Aorta (tissue), 5 donors: Measurements from ENCODE around the gene IL25. TPM values are rescaled to one million over a fixed set of nuclear protein-coding genes. Genes with fewer than 3 reads are reported as not detected.

Experiments
- ATAC-seq: fragments of 200-7000 bp; cut with Tn5 transposase; one replicate; pipeline ENCODE4 v1.9.1; 2022; ENCODE audit warnings: moderate library complexity; ENCODE audit not compliant: low FRiP score
- DNase-seq, 2 donors: peaks; one replicate each; pipeline ENCODE4 v3.0.0-alpha.2; 2020
- H3K27ac ChIP-seq, 2 donors: one replicate each; pipeline ENCODE4 v1.5.1; 2013; ENCODE audit warnings: low read length in 2 of 2, mild to moderate bottlenecking in 2 of 2, moderate library complexity in 2 of 2, control low read depth in 1 of 2, inconsistent platforms in 1 of 2, low read depth in 1 of 2
- H3K27me3 ChIP-seq, 2 donors: one replicate each; pipeline ENCODE4 v1.6.1; 2013; ENCODE audit warnings: control low read depth in 1 of 2, low read length in 1 of 2, mild to moderate bottlenecking in 1 of 2, moderate library complexity in 1 of 2; ENCODE audit not compliant: insufficient read depth in 2 of 2, control insufficient read depth in 1 of 2
- H3K36me3 ChIP-seq, 2 donors: one replicate each; pipeline ENCODE4 v1.6.1; 2013; ENCODE audit warnings: control low read depth in 1 of 2, low read length in 1 of 2, mild to moderate bottlenecking in 1 of 2; ENCODE audit not compliant: insufficient read depth in 2 of 2, control insufficient read depth in 1 of 2
- H3K4me1 ChIP-seq, 2 donors: one replicate each; pipeline ENCODE4 v1.6.1; 2013; ENCODE audit warnings: low read length in 2 of 2, control low read depth in 1 of 2, mild to moderate bottlenecking in 1 of 2, moderate library complexity in 1 of 2; ENCODE audit not compliant: insufficient read depth in 2 of 2, control insufficient read depth in 1 of 2
- H3K4me3 ChIP-seq, 2 donors: one replicate each; pipeline ENCODE4 v1.5.1; 2013; ENCODE audit warnings: low read length in 2 of 2, control low read depth in 1 of 2, mild to moderate bottlenecking in 1 of 2
- H3K9me3 ChIP-seq: one replicate; pipeline ENCODE4 v1.6.1; 2013; ENCODE audit warnings: mild to moderate bottlenecking, low read length; ENCODE audit not compliant: control insufficient read depth
- WGBS, 2 donors: extraction: QIAGEN DNeasy Blood & Tissue Kit; methylation state at CpG; one replicate each; pipeline ENCODE4 v1.1.7; 2013; 5-methylcytosine and 5-hydroxymethylcytosine counted together
- intact Hi-C, 2 donors: fragments of 100-400 bp; cut with DNase I; formaldehyde crosslinking; loops; one replicate each; pipeline versions ENCODE4 v1.14.2 to v1.15.0; 2022
- polyA plus RNA-seq, 2 donors: library from polyadenylated mRNA; stranded (reverse); fragments of 200-250 nt; gene quantifications; one replicate each; pipeline ENCODE4 v1.2.3, GENCODE V29; 2013
- total RNA-seq, 2 donors: library from RNA; stranded (reverse); fragmentation: NEBNext Ultra II Directional; extraction: Animal tissue kit (Norgen Biotek cat#: 25700); gene quantifications; one replicate each; pipeline ENCODE4 v1.2.1, GENCODE V29; 2021
- donor health status: healthy with polysubstance abuse.
- donor health status: Bipolar disorder and iron deficiency.
- donor health status: DM: no; HTN: no; CAD: no.
- donor health status: DM: no; HTN: no; CAD: no.
- donor health status: DM: yes; HTN: yes; CAD: no.

The IL25 gene
- total and polyA plus RNA-seq, 4 donors: not detected

DNA sequence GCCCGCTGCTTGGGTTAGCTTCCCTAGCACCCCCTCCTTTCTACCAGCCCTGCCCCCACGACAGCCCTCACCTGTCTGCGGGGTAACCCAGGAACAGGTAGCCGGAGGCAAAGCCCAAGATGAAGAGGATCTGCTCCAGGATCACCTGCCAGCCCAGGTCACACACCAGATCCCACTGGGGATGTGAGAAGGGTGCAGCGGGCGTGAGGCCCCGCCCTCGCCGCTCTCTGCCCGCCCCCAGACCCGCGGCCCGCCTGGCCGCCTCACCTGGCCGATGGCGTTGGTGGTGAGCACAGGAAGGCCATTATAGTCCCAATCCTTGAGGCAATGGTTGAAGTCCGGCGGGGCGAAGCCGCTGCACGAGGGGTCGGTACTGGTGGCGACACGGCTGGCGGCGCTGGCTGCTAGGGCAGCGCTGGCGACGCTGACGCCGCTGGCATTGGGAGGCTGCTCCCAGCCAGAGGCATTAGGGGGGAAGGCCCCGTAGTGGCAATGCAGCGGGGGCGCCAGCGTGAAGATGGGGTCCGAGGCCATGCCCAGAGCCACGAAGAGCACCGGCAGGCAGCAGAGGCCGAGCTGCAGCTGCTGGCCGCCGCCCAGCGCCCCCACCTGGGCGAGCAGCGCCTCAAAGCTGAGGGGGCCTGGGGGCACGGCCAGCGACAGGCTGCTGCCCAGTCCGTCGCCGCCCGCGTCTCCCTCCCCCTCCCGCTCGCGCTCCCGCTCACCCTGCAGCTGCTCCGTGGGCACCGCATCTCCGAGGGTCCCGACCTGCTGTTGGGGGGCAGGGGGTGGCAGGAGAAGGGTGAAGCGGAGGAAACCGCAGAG lies 20.7 kb upstream of the IL25 start:
- H3K9me3 ChIP-seq: no peaks in the 10 kb centered on the region
- 4 to 6% methylated on average over 51 to 61 of the region's 61 CpGs for WGBS, 2 donors
- H3K27me3 ChIP-seq: no peaks in the 10 kb centered on the region
- no peaks in the 10 kb centered on the region for H3K4me1 ChIP-seq
- DNase-seq (peak in 1 of 2 donors; percentile 77), ATAC-seq (peak; percentile 20)
- intact Hi-C loops: loop anchor here in 1 of 2 donors (10.0 kb wide), 1 partner anchor 113 kb away; the partner anchor contains the start of gene NGDN
- peak overlapping the region; percentile 61 to 63 for H3K4me3 ChIP-seq
- H3K36me3 ChIP-seq: no peaks in the 10 kb centered on the region
- no peak overlapping the region for H3K27ac ChIP-seq

DNA sequence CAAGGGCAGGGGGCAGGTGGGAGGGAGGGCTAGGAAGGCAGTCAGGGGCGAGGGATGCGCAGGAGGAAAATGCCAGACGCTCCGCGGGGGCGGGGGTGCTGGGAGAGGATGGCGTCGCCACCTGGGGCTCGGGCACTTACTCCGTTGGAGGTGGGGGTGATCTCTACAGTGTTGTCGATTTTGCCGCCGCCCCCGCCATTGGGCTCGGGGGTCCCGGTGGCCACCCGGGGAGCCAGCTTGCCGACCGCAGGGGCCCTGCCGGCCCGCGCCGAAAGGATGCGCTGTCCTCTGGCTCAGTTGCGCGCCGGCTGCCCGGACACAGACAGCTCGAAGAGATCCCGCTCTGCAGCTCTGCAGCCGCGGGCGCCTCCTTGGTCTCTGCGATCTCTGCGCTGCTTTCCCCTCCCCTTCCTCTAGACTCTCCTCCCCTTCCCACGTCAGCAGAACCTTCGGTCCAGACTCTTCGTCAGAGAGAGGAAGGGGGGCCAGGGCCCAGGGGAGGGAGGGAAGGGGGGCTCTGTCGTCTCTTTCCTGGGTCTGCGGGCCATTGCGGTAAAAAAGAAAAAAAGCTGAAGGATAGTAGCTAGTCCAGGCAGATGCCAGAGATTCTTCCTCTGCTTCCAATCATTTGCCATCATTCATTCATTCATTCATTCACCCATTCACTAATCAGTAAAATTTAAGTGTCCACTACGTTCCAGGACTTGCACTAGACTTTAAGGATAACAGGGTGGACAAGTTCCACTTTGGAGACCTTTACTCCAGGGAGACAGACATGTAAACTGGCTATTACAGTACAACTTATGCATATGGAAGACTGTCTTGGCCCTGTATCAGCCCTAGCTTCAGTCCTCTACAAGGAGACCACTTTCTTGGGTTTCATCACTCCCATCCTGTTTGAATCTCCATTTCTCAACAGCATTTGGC lies 19.8 kb upstream of the IL25 start, which contains the start of gene SLC22A17:
TSS of gene SLC22A17 (minus strand) at position 382 of the 927 bp plus-strand sequence.
- no peak within 1 kb of the TSS for H3K27ac ChIP-seq

DNA sequence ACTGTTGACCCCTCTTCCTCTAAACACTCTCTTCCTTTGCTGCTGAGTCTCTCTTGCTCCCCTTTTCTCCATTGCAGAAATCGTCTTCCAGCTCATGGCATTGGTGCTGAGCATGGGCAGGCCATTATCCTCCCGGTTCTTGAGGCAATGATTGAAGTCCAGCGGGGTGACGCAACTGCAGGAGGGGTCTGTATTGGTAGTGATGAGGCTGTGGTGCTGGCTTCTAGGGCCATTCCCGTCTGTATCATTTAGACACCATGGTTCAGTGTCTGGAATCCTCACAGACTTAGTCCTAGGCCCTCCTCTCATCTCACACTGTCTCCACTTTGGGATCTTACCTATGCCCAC lies 19.2 kb upstream of the IL25 start:
- ATAC-seq: no peak
- Histone ChIP-seq H3K27me3 (no peaks in the 10 kb centered on the region), H3K4me1 (no peaks in the 10 kb centered on the region), H3K4me3 (no peak overlapping the region), H3K27ac (no peak overlapping the region), H3K36me3 (peaks cover 0 to 3% of the 10 kb centered on the region in 2 donors), H3K9me3 (no peaks in the 10 kb centered on the region)
- no peak for DNase-seq
- WGBS, 2 donors: 75 to 77% methylated on average over 5 of the region's 5 CpGs
- intact Hi-C loops: loop anchor here in 1 of 2 donors (10.0 kb wide), 1 partner anchor 111 kb away; the partner anchor contains the start of gene NGDN

More for the DNA sequence above, 19.8 kb upstream of the IL25 start, which contains the start of gene SLC22A17:
- no peaks in the 10 kb centered on the region for H3K27me3 ChIP-seq
- intact Hi-C loops: loop anchor here in 1 of 2 donors (10.0 kb wide), 1 partner anchor 112 kb away; the partner anchor contains the start of gene NGDN
- no peaks in the 10 kb centered on the region for H3K9me3 ChIP-seq
- DNase-seq (peak; percentile 84 to 92), ATAC-seq (peak; percentile 91)
- H3K4me3 ChIP-seq: peak within 1 kb of the TSS; percentile 61 to 63
- H3K36me3 ChIP-seq: peaks cover 0 to 3% of the 10 kb centered on the region in 2 donors
- no peaks in the 10 kb centered on the region for H3K4me1 ChIP-seq
- 0% methylated on average over 35 to 42 of the region's 42 CpGs for WGBS, 2 donors

DNA sequence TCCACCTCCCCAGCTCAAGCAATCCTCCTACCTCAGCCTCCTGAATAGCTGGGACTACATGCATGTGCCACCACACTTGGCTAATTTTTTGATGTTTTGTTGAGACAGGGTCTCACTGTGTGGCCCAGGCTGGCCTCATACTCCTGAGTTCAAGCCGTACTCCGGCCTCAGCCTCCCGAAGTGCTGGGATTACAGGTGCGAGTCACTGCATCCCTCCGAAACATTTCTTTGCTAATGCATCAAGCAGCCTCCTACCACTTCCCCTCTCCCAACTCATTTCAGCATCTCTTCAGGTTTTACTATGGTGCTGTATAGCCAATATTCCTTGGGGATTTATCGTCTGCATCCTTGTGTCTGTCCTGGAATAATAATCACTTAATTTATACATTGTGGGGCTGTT lies 17.6 kb upstream of the IL25 start:
- WGBS, 2 donors: 80 to 83% methylated on average over 6 of the region's 6 CpGs
- H3K4me3 ChIP-seq: no peak overlapping the region
- DNase-seq: peak in 1 of 2 donors; percentile 34

DNA sequence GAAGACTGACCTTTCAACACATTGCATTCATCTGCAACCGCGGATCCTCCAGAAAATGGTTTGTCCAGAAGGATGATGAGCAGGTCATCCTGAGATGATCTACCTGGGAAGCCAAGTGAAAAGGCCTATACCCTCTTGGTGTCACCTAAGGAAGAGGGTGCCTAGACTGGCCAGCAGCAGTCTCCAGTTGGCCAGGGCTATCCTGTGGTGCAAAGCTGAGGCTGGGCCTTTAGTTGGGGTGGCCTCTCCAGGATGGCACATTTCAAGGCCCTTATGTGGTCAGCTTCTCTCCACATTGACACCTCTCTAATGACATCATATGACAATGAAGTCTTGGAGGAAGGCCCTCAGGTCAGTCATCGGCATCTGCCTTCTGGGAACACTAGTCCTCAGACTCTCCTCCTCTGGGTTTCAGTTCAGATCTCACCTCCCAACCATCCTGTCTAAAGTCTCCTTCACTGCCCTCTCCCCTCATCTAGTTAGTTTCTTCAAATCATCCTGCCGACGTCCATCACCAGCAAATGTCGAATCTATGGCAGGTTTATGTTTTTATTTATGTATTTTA lies 16.7 kb upstream of the IL25 start:
- WGBS, 2 donors: 80% methylated on average over 6 of the region's 6 CpGs
- no peak for ATAC-seq
- H3K4me1 ChIP-seq: no peaks in the 10 kb centered on the region
- DNase-seq: peak in 1 of 2 donors; percentile 16
- H3K27ac ChIP-seq: no peak overlapping the region
- intact Hi-C loops: loop anchor here in 1 of 2 donors (10.0 kb wide), 1 partner anchor 109 kb away; the partner anchor contains the start of gene NGDN
- no peaks in the 10 kb centered on the region for H3K9me3 ChIP-seq
- no peak overlapping the region for H3K4me3 ChIP-seq
- no peaks in the 10 kb centered on the region for H3K27me3 ChIP-seq
- peaks cover 0 to 3% of the 10 kb centered on the region in 2 donors for H3K36me3 ChIP-seq

More for the DNA sequence above, 17.6 kb upstream of the IL25 start:
- H3K27ac ChIP-seq: no peak overlapping the region
- intact Hi-C loops: loop anchor here in 1 of 2 donors (1.0 to 10.0 kb wide), 2 partner anchors 9 to 110 kb away; partner anchors contain the start of gene NGDN
- no peak for ATAC-seq
- no peaks in the 10 kb centered on the region for H3K27me3 ChIP-seq
- H3K4me1 ChIP-seq: no peaks in the 10 kb centered on the region
- H3K36me3 ChIP-seq: peaks cover 0 to 3% of the 10 kb centered on the region in 2 donors
- no peaks in the 10 kb centered on the region for H3K9me3 ChIP-seq

DNA sequence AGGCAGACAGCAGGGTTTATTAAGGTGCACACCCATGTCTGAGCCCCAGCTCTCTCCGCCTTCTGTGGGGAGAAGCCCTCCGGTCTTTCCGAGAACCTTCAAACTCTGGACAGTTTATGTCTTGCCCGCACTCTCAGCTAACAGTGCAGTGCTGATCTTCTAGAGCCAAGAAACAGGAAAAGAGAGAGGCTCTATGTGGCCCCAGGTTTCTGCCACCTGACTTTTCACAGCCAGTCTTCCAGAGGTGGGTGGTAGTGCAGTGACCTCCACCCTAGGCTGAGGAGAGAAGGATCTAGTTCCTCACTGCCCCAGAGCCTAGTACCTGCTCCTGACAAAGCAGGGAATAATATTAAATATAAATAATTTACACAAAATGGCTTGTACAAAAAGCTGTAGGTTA lies 15.9 kb upstream of the IL25 start:
- H3K27ac ChIP-seq: no peak overlapping the region
- WGBS, 2 donors: 89 to 91% methylated on average over 4 of the region's 4 CpGs
- DNase-seq: peak in 1 of 2 donors; percentile 14

DNA sequence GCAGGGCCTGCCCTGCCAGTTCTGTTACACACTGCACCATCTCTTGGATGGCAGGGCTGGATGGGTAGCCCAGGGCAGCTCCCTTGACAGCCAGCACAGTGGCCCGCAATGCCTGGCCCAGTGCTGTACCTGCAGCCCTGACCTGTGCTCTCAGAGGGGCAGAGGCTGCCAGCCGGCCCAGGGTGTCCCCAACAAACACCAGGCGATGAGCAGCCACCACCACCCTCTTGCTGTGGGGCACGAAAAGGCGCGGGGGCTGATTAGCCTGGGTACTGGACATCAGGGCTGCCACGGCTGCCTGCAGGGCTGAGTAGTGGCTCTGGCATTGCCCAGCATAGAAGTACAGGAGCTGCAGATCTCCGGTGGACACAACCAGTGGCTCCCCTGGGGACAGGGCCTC lies 15.3 kb upstream of the IL25 start:
- Histone ChIP-seq H3K27ac (no peak overlapping the region), H3K27me3 (no peaks in the 10 kb centered on the region), H3K9me3 (no peaks in the 10 kb centered on the region), H3K4me3 (no peak overlapping the region), H3K4me1 (no peaks in the 10 kb centered on the region), H3K36me3 (peaks cover 0 to 3% of the 10 kb centered on the region in 2 donors)
- ATAC-seq: no peak
- intact Hi-C loops: loop anchor here in 1 of 2 donors (10.0 kb wide), 1 partner anchor 108 kb away; the partner anchor contains the start of gene NGDN
- WGBS, 2 donors: 81 to 87% methylated on average over 8 of the region's 8 CpGs
- DNase-seq: peak in 1 of 2 donors; percentile 67

More for the DNA sequence above, 15.9 kb upstream of the IL25 start:
- Histone ChIP-seq H3K36me3 (peaks cover 0 to 3% of the 10 kb centered on the region in 2 donors), H3K4me3 (no peak overlapping the region), H3K4me1 (no peaks in the 10 kb centered on the region), H3K9me3 (no peaks in the 10 kb centered on the region), H3K27me3 (no peaks in the 10 kb centered on the region)
- no peak for ATAC-seq
- intact Hi-C loops: loop anchor here in 1 of 2 donors (10.0 kb wide), 1 partner anchor 108 kb away; the partner anchor contains the start of gene NGDN

DNA sequence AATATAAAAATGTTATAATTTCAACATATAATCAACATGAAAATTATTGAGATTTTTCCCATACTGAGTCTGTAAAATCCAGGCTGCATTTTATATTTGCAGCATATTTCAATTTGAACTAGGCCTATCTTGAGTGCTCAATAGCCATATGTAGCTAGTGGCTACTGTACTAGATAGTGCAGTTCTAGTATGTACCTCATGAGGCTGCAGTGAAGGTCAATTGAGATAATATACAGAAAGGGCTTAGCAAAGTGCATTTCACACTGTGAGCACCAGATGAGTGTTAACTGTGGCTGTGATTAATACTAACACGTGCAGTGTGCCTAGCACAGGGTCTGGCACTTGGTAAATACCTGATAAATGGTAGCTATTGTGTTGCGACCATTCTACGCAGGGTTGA lies 14.6 kb upstream of the IL25 start:
- WGBS, 2 donors: 79 to 82% methylated on average over 3 of the region's 3 CpGs
- no peak for ATAC-seq

More for the DNA sequence above, 14.6 kb upstream of the IL25 start:
- intact Hi-C loops: loop anchor here in 1 of 2 donors (10.0 kb wide), 1 partner anchor 107 kb away; the partner anchor contains the start of gene NGDN
- no peak overlapping the region for H3K4me3 ChIP-seq
- H3K9me3 ChIP-seq: no peaks in the 10 kb centered on the region
- no peaks in the 10 kb centered on the region for H3K27me3 ChIP-seq
- H3K4me1 ChIP-seq: no peaks in the 10 kb centered on the region
- no peak overlapping the region for H3K27ac ChIP-seq
- no peak for DNase-seq
- H3K36me3 ChIP-seq: peaks cover 0 to 3% of the 10 kb centered on the region in 2 donors
